Thymus (tissue), 11 donors: ENCODE measurements around the gene SSX2IP. TPM values are rescaled to one million over a fixed set of nuclear protein-coding genes. Genes with fewer than 3 reads are reported as not detected.
"Not testable (repeated sequence)": the region's sequence is repeated elsewhere in the genome, so short reads cannot be mapped to it uniquely, and the experiment has no call there.

Experiments
- DNase-seq, 9 donors: peaks; one replicate each; pipeline ENCODE4 v3.0.0-alpha.2; 2013; ENCODE audit warnings: low spot score in 9 of 9, low read depth in 6 of 9, missing footprints in 1 of 9
- H3K27ac ChIP-seq, 2 donors: one replicate each; pipeline ENCODE4 v1.5.1; 2013; ENCODE audit warnings: control low read depth in 1 of 2, low read depth in 1 of 2, low read length in 1 of 2, mild to moderate bottlenecking in 1 of 2, moderate library complexity in 1 of 2
- H3K27me3 ChIP-seq, 2 donors: one replicate each; pipeline ENCODE4 v1.5.1; 2013; ENCODE audit warnings: low read length in 1 of 2; ENCODE audit not compliant: control insufficient read depth in 2 of 2, insufficient read depth in 1 of 2
- H3K36me3 ChIP-seq, 2 donors: one replicate each; pipeline ENCODE4 v1.5.1; 2013; ENCODE audit warnings: low read length in 1 of 2, mild to moderate bottlenecking in 1 of 2, moderate library complexity in 1 of 2; ENCODE audit not compliant: control insufficient read depth in 2 of 2, insufficient read depth in 2 of 2
- H3K4me1 ChIP-seq, 2 donors: one replicate each; pipeline ENCODE4 v1.5.1; 2013; ENCODE audit warnings: low read length in 2 of 2; ENCODE audit not compliant: control insufficient read depth in 2 of 2, insufficient read depth in 2 of 2
- H3K4me3 ChIP-seq, 2 donors: one replicate each; pipeline ENCODE4 v1.5.1; 2013; ENCODE audit warnings: low read length in 2 of 2, control low read depth in 1 of 2, mild to moderate bottlenecking in 1 of 2
- H3K9me3 ChIP-seq, 2 donors: one replicate each; pipeline ENCODE4 v1.5.1; 2013; ENCODE audit warnings: low read length in 1 of 2, mild to moderate bottlenecking in 1 of 2; ENCODE audit not compliant: control insufficient read depth in 2 of 2, insufficient read depth in 1 of 2
- WGBS: extraction: QIAGEN DNeasy Blood & Tissue Kit; methylation state at CpG from one replicate; pipeline ENCODE4 v1.1.7; 2013; 5-methylcytosine and 5-hydroxymethylcytosine counted together
- polyA plus RNA-seq: library from polyadenylated mRNA; stranded (reverse); fragments of 200-250 nt; gene quantifications from one replicate; pipeline ENCODE4 v1.2.3, GENCODE V29; 2013
- total RNA-seq: library from RNA; stranded (reverse); fragments of 120-200 nt; gene quantifications from one replicate; pipeline ENCODE4 v1.2.4, GENCODE V29; 2013
- donor health status: healthy.

Gene SSX2IP
- total and polyA plus RNA-seq, 2 donors: 15.4 to 23.7 TPM

DNA sequence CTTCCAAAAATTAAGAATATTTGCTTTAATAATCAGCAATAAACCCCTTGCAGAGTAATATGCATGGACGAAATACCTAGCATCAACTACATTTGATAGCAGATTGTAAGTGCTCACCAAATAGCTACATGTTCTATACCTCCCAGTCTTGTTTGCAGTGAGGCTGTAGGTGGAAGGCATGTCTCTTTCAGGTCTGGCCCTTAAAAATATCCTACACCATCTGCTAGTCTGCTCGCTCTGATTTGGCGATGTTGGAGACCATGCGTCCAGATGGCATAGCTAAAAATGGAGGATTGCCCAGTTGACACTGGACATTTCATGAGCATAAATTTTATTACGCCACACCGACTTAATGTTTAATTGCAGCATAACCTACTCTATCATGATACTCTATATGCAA lies 47.1 kb downstream of the SSX2IP start:
- H3K27me3 ChIP-seq: no peaks in the 10 kb centered on the region
- peaks cover 3 to 14% of the 10 kb centered on the region in 2 donors for H3K36me3 ChIP-seq
- 98% methylated on average over 6 of the region's 6 CpGs for WGBS
- H3K27ac ChIP-seq: no peak overlapping the region
- no peak for DNase-seq
- H3K4me3 ChIP-seq: no peak overlapping the region
- no peaks in the 10 kb centered on the region for H3K4me1 ChIP-seq
- H3K9me3 ChIP-seq: no peaks in the 10 kb centered on the region

DNA sequence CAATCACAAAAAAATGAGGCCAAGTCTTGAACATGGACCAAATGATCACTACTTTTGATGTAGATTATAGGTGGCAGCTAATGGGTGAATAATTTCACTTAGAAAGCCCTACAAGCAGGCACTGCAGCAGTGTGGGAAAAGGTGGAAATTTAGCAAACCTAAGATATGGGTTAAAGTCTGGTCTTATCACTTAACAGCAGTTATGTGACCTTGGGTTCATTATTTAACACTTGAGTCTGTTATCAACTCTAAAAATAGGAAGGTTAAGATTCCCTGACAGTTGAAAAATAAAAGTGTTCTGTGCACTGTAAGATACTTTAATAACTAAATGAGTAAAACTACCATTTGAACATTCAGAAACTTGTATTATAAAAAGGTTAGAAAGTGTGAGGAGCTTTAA lies 47.5 kb downstream of the SSX2IP start:
- peaks cover 3 to 10% of the 10 kb centered on the region in 2 donors for H3K36me3 ChIP-seq
- no peak overlapping the region for H3K4me3 ChIP-seq
- no peak for DNase-seq
- no peaks in the 10 kb centered on the region for H3K27me3 ChIP-seq
- H3K4me1 ChIP-seq: no peaks in the 10 kb centered on the region
- no peaks in the 10 kb centered on the region for H3K9me3 ChIP-seq
- H3K27ac ChIP-seq: no peak overlapping the region

DNA sequence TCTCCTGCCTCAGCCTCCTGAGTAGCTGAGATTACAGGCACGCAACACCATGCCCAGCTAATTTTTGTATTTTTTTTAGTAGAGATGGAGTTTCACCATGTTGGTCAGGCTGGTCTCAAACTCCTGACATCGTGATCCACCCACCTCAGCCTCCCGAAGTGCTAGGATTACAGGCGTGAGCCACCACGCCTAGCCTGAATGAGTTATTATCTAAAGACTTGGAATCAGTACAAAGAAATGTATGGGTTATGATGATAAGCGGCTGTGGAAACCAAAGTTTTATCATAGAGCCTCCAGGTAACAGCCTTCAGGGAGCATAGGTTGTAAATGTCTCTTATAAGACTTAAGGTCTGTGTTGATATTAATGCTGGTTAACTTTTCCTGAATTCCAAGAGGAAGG lies 50.5 kb downstream of the SSX2IP start:
- WGBS: 98% methylated on average over 6 of the region's 6 CpGs
- H3K4me3 ChIP-seq, H3K27me3 ChIP-seq, DNase-seq, H3K36me3 ChIP-seq, H3K9me3 ChIP-seq, H3K27ac ChIP-seq, H3K4me1 ChIP-seq: not testable (repeated sequence)

DNA sequence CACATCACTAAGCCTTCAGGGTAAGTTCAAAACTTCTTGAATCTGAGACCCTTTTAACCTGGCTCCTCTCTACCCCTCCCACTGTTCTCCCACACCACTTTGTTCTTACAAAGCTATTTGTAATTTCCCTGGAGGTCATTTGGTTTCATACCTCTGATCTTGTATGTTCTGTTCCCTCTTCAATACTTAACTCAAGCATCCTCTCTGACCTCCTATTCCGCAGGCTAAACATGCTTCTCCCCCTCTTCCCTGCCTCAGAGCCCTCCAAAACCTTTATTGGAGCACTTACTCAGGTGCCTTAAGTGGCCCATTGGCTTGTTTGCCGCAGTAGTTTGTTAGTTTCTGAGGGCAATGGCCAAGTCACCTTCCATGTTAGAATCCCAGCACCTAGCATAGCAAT lies 54.8 kb downstream of the SSX2IP start:
- H3K4me3 ChIP-seq: no peak overlapping the region
- H3K27ac ChIP-seq: no peak overlapping the region
- WGBS: 96% methylated on average over 2 of the region's 2 CpGs
- H3K4me1 ChIP-seq: no peaks in the 10 kb centered on the region
- no peak for DNase-seq
- H3K9me3 ChIP-seq: no peaks in the 10 kb centered on the region
- no peaks in the 10 kb centered on the region for H3K27me3 ChIP-seq
- H3K36me3 ChIP-seq: no peaks in the 10 kb centered on the region

DNA sequence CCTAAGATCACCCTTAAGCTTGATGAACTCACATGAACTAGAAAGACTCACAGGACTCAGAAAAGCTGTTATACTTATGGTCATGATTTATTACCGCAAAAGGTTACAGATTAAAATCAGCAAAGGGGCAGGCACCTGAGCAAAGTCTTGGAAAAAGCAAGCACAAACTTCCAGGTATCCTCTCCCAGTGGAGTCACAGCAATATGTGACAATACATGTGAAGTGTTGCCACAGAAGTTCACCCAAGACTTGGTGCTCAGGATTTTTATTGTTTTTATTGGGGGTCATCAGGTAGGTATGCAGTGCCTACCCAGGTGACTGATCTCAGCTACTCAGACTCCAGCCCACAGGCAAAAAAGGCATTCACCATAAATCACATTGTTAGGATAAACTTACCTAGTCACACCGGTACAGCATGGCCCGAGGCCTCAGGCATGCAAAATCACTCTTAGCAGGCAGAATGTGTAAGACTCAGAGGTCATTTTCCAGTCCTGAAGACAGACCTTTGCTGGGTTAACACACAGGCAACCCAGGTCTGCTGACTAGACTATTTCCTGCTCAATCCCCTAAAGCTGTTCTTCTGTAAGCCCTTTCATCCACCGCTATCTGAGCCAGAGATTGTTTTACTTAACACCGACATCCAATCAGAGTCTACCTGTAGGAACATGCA lies 55.6 kb downstream of the SSX2IP start:
- H3K4me1 ChIP-seq: no peaks in the 10 kb centered on the region
- peak in 4 of 9 donors; percentile 3 to 28 (median 8) for DNase-seq
- H3K36me3 ChIP-seq: no peaks in the 10 kb centered on the region
- no peaks in the 10 kb centered on the region for H3K27me3 ChIP-seq
- H3K4me3 ChIP-seq: no peak overlapping the region
- H3K27ac ChIP-seq: no peak overlapping the region
- 91% methylated on average over 5 of the region's 5 CpGs for WGBS
- H3K9me3 ChIP-seq: no peaks in the 10 kb centered on the region

DNA sequence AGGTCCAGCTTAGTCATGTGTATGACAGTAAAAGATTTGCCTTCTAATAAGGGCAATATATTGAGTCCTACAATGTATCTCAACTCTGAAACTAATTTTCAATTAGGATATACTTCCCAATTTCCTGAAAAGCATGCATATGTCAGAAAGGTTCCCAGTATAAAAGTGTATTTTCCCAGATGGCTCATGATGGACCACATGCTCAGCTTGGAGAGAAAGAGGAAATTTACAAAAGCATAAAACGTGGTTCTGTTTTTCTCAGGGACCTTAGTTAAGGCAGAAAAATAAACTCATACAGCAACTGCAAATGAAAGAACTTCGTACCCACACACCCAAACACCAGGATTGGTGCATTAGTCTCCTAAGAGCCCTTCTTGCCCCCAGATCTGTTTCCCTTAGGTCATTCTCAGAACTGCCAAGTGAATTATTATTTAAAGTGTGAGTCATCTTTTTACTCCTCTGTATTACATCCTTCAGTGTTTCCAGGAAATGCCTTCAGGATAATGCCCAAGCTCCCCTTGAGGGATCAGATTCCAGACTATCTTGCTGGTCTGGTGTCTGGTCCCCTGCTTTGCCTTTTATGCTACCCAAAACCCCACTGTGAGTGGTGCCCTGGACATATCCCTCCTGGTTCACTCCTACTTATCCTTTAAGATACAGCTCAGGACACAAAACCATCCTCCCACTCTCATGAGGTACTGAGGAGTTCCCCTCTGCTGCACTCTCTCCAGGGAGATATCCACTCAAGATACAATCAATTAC lies 57.4 kb downstream of the SSX2IP start:
- no peak overlapping the region for H3K4me3 ChIP-seq
- no peaks in the 10 kb centered on the region for H3K9me3 ChIP-seq
- H3K27me3 ChIP-seq: no peaks in the 10 kb centered on the region
- no peak overlapping the region for H3K27ac ChIP-seq
- H3K36me3 ChIP-seq: no peaks in the 10 kb centered on the region
- WGBS: 81% methylated on average over 2 of the region's 2 CpGs
- no peak for DNase-seq
- no peaks in the 10 kb centered on the region for H3K4me1 ChIP-seq

DNA sequence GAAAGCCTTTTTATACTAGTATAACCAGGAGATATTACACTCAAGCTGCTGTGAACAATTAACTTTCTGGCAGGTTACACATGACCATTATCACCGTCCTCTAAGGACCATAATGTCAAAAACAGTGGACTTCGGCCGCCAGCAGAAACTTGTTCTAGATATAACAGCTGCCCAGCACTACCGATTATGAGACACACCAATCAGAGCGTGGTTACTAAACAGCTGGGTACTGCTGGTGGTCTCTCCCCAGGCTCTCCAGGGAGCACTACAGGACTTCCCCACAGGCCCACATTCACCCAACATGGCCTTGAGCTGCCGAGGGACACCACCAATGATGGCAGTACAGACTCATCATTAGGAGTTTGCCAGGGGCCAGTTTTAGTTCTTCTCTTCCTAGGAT lies 58.1 kb downstream of the SSX2IP start:
- Histone ChIP-seq H3K4me3 (no peak overlapping the region), H3K27ac (no peak overlapping the region), H3K27me3 (no peaks in the 10 kb centered on the region), H3K9me3 (no peaks in the 10 kb centered on the region), H3K4me1 (no peaks in the 10 kb centered on the region), H3K36me3 (no peaks in the 10 kb centered on the region)
- no peak for DNase-seq
- 80% methylated on average over 6 of the region's 6 CpGs for WGBS

DNA sequence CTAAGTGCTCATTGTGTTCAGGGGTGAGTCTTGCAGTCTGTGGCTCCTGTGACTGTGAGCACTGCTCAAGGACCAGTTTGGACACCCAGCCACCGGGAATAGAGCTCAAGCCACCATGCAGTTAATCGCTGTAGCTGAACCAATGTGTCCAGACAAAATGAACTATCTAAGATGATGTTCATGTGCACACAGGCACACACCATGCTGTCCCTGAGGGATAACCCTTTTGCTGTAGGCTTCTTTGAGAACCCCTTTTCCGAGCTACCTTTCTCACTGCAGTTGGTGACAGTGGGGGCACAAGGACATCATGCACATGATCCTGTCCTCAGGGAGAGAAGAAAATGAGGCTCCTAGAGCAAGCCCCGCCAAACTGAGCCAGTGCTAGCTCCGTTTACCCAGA lies 65.4 kb downstream of the SSX2IP start:
- H3K9me3 ChIP-seq: no peaks in the 10 kb centered on the region
- H3K4me3 ChIP-seq: no peak overlapping the region
- no peaks in the 10 kb centered on the region for H3K27me3 ChIP-seq
- no peaks in the 10 kb centered on the region for H3K36me3 ChIP-seq
- 96% methylated on average over 5 of the region's 5 CpGs for WGBS
- no peak for DNase-seq
- peaks cover 0 to 2% of the 10 kb centered on the region in 2 donors for H3K4me1 ChIP-seq
- H3K27ac ChIP-seq: no peak overlapping the region

DNA sequence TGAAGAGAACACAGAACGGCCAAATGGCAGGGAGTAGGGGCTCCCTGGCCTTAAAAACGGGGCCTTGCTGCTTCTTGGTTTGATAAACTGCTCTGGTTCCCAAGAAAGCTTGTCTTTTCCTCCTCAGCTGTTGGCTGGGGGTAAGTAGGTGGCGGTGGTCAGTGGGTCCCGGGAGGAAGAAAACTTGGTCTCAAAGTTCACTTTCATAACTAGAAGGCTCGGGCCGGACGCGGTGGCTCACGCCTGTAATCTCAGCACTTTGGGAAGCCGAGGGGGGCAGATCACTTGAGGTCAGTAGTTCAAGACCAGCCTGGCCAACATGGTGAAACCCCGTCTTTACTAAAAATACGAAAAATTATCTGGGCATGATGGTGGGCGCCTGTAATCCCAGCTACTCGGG lies 68.7 kb downstream of the SSX2IP start:
- WGBS: 94% methylated on average over 14 of the region's 14 CpGs
- Histone ChIP-seq H3K4me3 (no peak overlapping the region), H3K27ac (no peak overlapping the region), H3K27me3 (no peaks in the 10 kb centered on the region), H3K36me3 (no peaks in the 10 kb centered on the region), H3K9me3 (no peaks in the 10 kb centered on the region), H3K4me1 (peaks cover 0 to 2% of the 10 kb centered on the region in 2 donors)
- no peak for DNase-seq
